HG03159 (cell line): ENCODE data around the gene GNB1L.

Source experiments
- ATAC-seq: cut with Tn5 transposase; IDR thresholded peaks from one replicate; pipeline ENCODE4 v1.9.1; 2021; ENCODE audit warnings: mild to moderate bottlenecking, moderate library complexity; ENCODE audit not compliant: unreplicated experiment

GNB1L gene

GRCh38 chr22:19755145-19755710 is 99.4 kb downstream of the GNB1L start:
- ATAC-seq = no peak

GRCh38 chr22:19754701-19755144 is 100.0 kb downstream of the GNB1L start:
- no peak for ATAC-seq

- no peak for ATAC-seq
Observed at GRCh38 chr22:19753996-19754700, 100.5 kb downstream of the GNB1L start.

GRCh38 chr22:19753090-19753842 is 101.4 kb downstream of the GNB1L start:
- ATAC-seq = no peak

- ATAC-seq = no peak
Observed at GRCh38 chr22:19751497-19752245, 103.0 kb downstream of the GNB1L start.

GRCh38 chr22:19750507-19751490 is 103.9 kb downstream of the GNB1L start:
- ATAC-seq = no peak

- no peak for ATAC-seq
Observed at GRCh38 chr22:19749876-19750275, 104.8 kb downstream of the GNB1L start.

- no peak for ATAC-seq
Observed at GRCh38 chr22:19748991-19749664, 105.5 kb downstream of the GNB1L start.

- ATAC-seq = no peak
Observed at GRCh38 chr22:19748139-19748538, 106.5 kb downstream of the GNB1L start.

GRCh38 chr22:19747551-19747950 is 107.1 kb downstream of the GNB1L start:
- no peak for ATAC-seq

GRCh38 chr22:19746726-19747125 is 107.9 kb downstream of the GNB1L start:
- ATAC-seq = no peak

- ATAC-seq = no peak
Observed at GRCh38 chr22:19745155-19746101, 109.2 kb downstream of the GNB1L start.

GRCh38 chr22:19744350-19745006 is 110.2 kb downstream of the GNB1L start:
- ATAC-seq = no peak

GRCh38 chr22:19743651-19744050 is 111.0 kb downstream of the GNB1L start:
- ATAC-seq = no peak

GRCh38 chr22:19743081-19743480 is 111.6 kb downstream of the GNB1L start:
- no peak for ATAC-seq

- no peak for ATAC-seq
Observed at GRCh38 chr22:19742160-19743066, 112.3 kb downstream of the GNB1L start.

GRCh38 chr22:19741053-19741452 is 113.6 kb downstream of the GNB1L start:
- no peak for ATAC-seq
